NT2/D1 (cell line): ENCODE data around the gene DIP2C.

Experiments used
- SUZ12 ChIP-seq: IDR thresholded peaks from 2 replicates; pipeline ENCODE4 v1.6.1; 2011; ENCODE audit not compliant: insufficient read length, insufficient read depth; ENCODE audit errors: extremely low read depth
- YY1 ChIP-seq: IDR thresholded peaks from 2 replicates; pipeline ENCODE4 v1.6.1; 2011; ENCODE audit not compliant: insufficient read length, insufficient read depth

DNA sequence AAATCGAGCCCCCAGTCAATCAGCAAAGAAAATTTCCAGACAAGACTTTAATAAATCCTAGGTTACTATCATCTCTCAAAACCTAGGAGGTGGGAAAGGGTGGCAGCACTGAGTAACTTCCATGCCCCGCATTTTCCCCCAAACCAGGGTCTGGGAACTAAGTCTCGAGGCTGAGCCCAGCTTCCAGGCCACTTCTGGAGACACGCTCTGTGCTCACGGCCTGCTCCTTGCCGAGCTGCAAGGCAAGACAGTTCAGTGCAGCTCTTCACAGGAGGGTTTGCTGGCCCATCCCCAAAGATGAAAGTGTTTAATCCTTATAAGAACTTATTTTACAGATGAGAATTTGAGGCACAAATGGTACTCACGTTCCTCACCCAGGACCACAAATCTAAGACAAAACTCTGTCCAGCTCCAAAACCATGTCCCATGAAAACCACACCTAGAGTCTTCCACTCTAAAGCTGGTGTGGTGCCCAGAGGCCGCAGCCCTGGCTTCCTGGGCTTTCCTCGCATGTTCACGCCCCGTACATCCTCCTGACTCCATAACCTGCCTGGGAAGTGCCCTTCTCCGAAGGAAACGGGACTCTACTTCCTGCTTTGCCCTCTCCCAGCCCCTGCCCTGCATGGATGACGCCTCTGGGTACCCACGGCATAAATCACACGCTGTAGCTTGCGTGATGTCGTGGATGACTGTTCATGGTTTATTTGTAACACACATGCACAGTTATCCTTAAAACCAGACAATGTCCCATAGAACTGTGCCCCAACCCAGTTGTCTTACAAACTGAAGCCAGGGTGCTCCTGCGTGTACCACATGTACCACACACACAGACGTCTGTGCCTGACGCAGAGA lies 201.2 kb downstream of the DIP2C start:
- TF ChIP-seq SUZ12: no peak
- no peak for TF ChIP-seq YY1
